Liver (tissue), 9 donors: Measurements from ENCODE around the gene CCDC6. TPM values are rescaled to one million over a fixed set of nuclear protein-coding genes. Genes with fewer than 3 reads are reported as not detected.

Source experiments
- DNase-seq: peaks from one replicate; pipeline ENCODE4 v3.0.0-alpha.2; 2017; ENCODE audit warnings: low spot score
- H3K27ac ChIP-seq, 2 donors: one replicate each; pipeline ENCODE4 v1.7.0; 2013; ENCODE audit warnings: inconsistent platforms in 2 of 2, low read length in 2 of 2, control low read depth in 1 of 2, low read depth in 1 of 2, mild to moderate bottlenecking in 1 of 2
- H3K27me3 ChIP-seq, 4 donors: one replicate each; pipeline versions ENCODE4 v1.6.1 to v1.7.0; 2013; ENCODE audit warnings: low read length in 3 of 4, inconsistent platforms in 1 of 4, mild to moderate bottlenecking in 1 of 4, moderate library complexity in 1 of 4; ENCODE audit not compliant: control insufficient read depth in 4 of 4, insufficient read depth in 4 of 4
- H3K36me3 ChIP-seq, 4 donors: one replicate each; pipeline versions ENCODE4 v1.6.1 to v1.7.0; 2013; ENCODE audit warnings: low read length in 3 of 4, mild to moderate bottlenecking in 3 of 4, low read depth in 1 of 4, moderate library complexity in 1 of 4; ENCODE audit not compliant: control insufficient read depth in 4 of 4, insufficient read depth in 3 of 4
- H3K4me1 ChIP-seq, 4 donors: one replicate each; pipeline versions ENCODE4 v1.6.1 to v1.7.0; 2013; ENCODE audit warnings: low read length in 3 of 4, mild to moderate bottlenecking in 3 of 4, moderate library complexity in 1 of 4; ENCODE audit not compliant: control insufficient read depth in 4 of 4, insufficient read depth in 4 of 4
- H3K4me3 ChIP-seq, 3 donors: one replicate each; pipeline versions ENCODE4 v1.6.1 to v1.7.0; 2013; ENCODE audit warnings: low read length in 3 of 3, control low read depth in 1 of 3, low read depth in 1 of 3, mild to moderate bottlenecking in 1 of 3
- H3K9ac ChIP-seq, 2 donors: one replicate each; pipeline ENCODE4 v1.7.0; 2013; ENCODE audit warnings: low read length in 2 of 2, mild to moderate bottlenecking in 2 of 2, moderate library complexity in 2 of 2, control low read depth in 1 of 2, low read depth in 1 of 2
- H3K9me3 ChIP-seq, 4 donors: one replicate each; pipeline versions ENCODE4 v1.6.1 to v1.7.0; 2013; ENCODE audit warnings: low read length in 3 of 4; ENCODE audit not compliant: control insufficient read depth in 4 of 4
- EGR1 ChIP-seq, 2 donors: IDR thresholded peaks; 2 replicates each; pipeline ENCODE4 v1.6.1; 2016 to 2018; ENCODE audit warnings: antibody characterized with exemption in 2 of 2, low read depth in 2 of 2
- FOXA1 ChIP-seq: IDR thresholded peaks from 2 replicates; pipeline ENCODE4 v1.6.1; 2016; ENCODE audit warnings: antibody characterized with exemption
- FOXA2 ChIP-seq: IDR thresholded peaks from 2 replicates; pipeline ENCODE4 v1.6.1; 2016; ENCODE audit warnings: antibody characterized with exemption
- GABPA ChIP-seq, 2 donors: IDR thresholded peaks in 1 of 2; conservative IDR thresholded peaks in 1 of 2; 2 replicates each; pipeline ENCODE4 v1.6.1; 2016; ENCODE audit warnings: antibody characterized with exemption in 2 of 2, mild to moderate bottlenecking in 1 of 2, moderate library complexity in 1 of 2
- HNF4A ChIP-seq, 2 donors: conservative IDR thresholded peaks; 2 replicates each; pipeline ENCODE4 v1.6.1; 2016; ENCODE audit warnings: antibody characterized with exemption in 2 of 2, mild to moderate bottlenecking in 2 of 2
- HNF4G ChIP-seq: IDR thresholded peaks from 2 replicates; pipeline ENCODE4 v1.6.1; 2016; ENCODE audit warnings: antibody characterized with exemption
- JUND ChIP-seq, 2 donors: IDR thresholded peaks; 2 replicates each; pipeline ENCODE4 v1.6.1; 2016; ENCODE audit warnings: antibody characterized with exemption in 2 of 2
- NR2F2 ChIP-seq: IDR thresholded peaks from 2 replicates; pipeline ENCODE4 v1.6.1; 2016; ENCODE audit warnings: antibody characterized with exemption
- RAD21 ChIP-seq, 2 donors: IDR thresholded peaks; 2 replicates each; pipeline ENCODE4 v1.6.1; 2016; ENCODE audit warnings: antibody characterized with exemption in 2 of 2, mild to moderate bottlenecking in 2 of 2
- REST ChIP-seq: IDR thresholded peaks from 2 replicates; pipeline ENCODE4 v1.6.1; 2016; ENCODE audit warnings: antibody characterized with exemption, mild to moderate bottlenecking
- TAF1 ChIP-seq: conservative IDR thresholded peaks from 2 replicates; pipeline ENCODE4 v1.6.1; 2016; ENCODE audit warnings: antibody characterized with exemption, mild to moderate bottlenecking
- YY1 ChIP-seq: IDR thresholded peaks from 2 replicates; pipeline ENCODE4 v1.6.1; 2016; ENCODE audit warnings: antibody characterized with exemption, mild to moderate bottlenecking
- ZBTB33 ChIP-seq: IDR thresholded peaks from 2 replicates; pipeline ENCODE4 v1.6.1; 2016; ENCODE audit warnings: antibody characterized with exemption
- WGBS: extraction: QIAGEN DNeasy Blood & Tissue Kit; methylation state at CpG from one replicate; pipeline ENCODE4 v1.1.7; 2013; 5-methylcytosine and 5-hydroxymethylcytosine counted together
- polyA plus RNA-seq, 2 donors: library from polyadenylated mRNA; stranded (reverse) in 1 of 2; unstranded in 1 of 2; fragments of 200-250 nt in 1 of 2; fragments of >200 nt in 1 of 2; fragmentation: Nextera tagmentation in 1 of 2; extraction: Ambion mirVana in 1 of 2; gene quantifications; one replicate each; pipeline versions ENCODE4 v1.2.1 to v1.2.3, GENCODE V29; 2013 to 2015
- total RNA-seq, 2 donors: library from RNA; depleted of rRNA; stranded (reverse); fragments of >200 nt; gene quantifications; one replicate each; pipeline ENCODE4 v1.2.3, GENCODE V29; 2014
- TF ChIP-seq, protein P1 (sequence below): fragments of 150-350 bp; IDR thresholded peaks from 2 replicates; pipeline ENCODE4 v1.5.1; 2017; ENCODE audit warnings: improper control_type of control experiment, low read depth, low read length; ENCODE audit not compliant: missing input control
- TF ChIP-seq, protein P2 (sequence below): IDR thresholded peaks from 2 replicates; pipeline ENCODE4 v1.6.1; 2016; ENCODE audit warnings: antibody characterized with exemption
- donor health status: healthy.
- donor health status: healthy.
- donor health status: healthy.
- donor health status: healthy.
- donor health status: healthy.

Gene CCDC6
- total and polyA plus RNA-seq, 4 donors: 4.7 to 14.3 (median 8.8) TPM

DNA sequence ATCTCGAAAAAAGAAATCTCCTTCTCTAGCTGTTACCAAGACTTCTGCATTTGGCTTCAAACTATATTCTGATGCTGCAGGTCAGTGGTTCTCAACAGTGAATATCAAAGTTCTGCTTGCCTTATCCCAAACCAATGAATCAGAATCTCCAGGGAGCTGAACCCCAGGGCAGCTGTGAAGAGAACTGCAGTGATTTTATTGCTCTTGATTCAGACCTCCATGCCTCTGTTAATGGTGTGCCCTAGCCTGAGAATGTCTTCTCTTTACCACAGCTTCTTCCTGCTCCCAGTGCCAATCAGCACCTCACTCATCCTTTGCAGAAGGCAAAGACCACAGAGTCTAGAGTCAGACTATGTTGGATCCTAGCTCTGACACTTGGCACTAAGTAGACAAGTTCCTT lies 106.9 kb downstream of the CCDC6 start:
- Histone ChIP-seq H3K27me3 (no peaks in the 10 kb centered on the region), H3K27ac (no peak overlapping the region), H3K4me3 (no peak overlapping the region), H3K9ac (no peak overlapping the region), H3K9me3 (no peaks in the 10 kb centered on the region), H3K4me1 (no peaks in the 10 kb centered on the region), H3K36me3 (peaks cover 2 to 32% (median 26%) of the 10 kb centered on the region in 4 donors)
- WGBS: 93% methylated on average over 1 of the region's 1 CpG
- TF ChIP-seq EGR1 (IDR thresholded peaks at IDR 0.05; ENCODE audit: low read depth in 2 of 2) (no peak), GABPA (IDR thresholded peaks at IDR 0.05 in 1 of 2, conservative IDR thresholded peaks at IDR 0.05 in 1 of 2) (no peak), JUND (IDR thresholded peaks at IDR 0.05) (no peak), ZBTB33 (no peak)
- TF ChIP-seq, protein P1, sequence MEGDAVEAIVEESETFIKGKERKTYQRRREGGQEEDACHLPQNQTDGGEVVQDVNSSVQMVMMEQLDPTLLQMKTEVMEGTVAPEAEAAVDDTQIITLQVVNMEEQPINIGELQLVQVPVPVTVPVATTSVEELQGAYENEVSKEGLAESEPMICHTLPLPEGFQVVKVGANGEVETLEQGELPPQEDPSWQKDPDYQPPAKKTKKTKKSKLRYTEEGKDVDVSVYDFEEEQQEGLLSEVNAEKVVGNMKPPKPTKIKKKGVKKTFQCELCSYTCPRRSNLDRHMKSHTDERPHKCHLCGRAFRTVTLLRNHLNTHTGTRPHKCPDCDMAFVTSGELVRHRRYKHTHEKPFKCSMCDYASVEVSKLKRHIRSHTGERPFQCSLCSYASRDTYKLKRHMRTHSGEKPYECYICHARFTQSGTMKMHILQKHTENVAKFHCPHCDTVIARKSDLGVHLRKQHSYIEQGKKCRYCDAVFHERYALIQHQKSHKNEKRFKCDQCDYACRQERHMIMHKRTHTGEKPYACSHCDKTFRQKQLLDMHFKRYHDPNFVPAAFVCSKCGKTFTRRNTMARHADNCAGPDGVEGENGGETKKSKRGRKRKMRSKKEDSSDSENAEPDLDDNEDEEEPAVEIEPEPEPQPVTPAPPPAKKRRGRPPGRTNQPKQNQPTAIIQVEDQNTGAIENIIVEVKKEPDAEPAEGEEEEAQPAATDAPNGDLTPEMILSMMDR: no peak
- TF ChIP-seq, protein P2, sequence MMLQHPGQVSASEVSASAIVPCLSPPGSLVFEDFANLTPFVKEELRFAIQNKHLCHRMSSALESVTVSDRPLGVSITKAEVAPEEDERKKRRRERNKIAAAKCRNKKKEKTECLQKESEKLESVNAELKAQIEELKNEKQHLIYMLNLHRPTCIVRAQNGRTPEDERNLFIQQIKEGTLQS: no peak
- no peak for DNase-seq

GRCh38 chr10:59793919-59794318 lies 112.4 kb downstream of the CCDC6 start:
- WGBS: 84% methylated on average over 2 of the region's 2 CpGs
- DNase-seq: no peak

More at GRCh38 chr10:59793919-59794318, 112.4 kb downstream of the CCDC6 start:
- H3K9ac ChIP-seq: no peak overlapping the region
- no peaks in the 10 kb centered on the region for H3K27me3 ChIP-seq
- H3K9me3 ChIP-seq: no peaks in the 10 kb centered on the region
- no peak overlapping the region for H3K27ac ChIP-seq
- TF ChIP-seq JUND (IDR thresholded peaks at IDR 0.05) (no peak), ZBTB33 (no peak), TAF1 (no peak), FOXA1 (no peak), NR2F2 (no peak), FOXA2 (no peak), HNF4G (no peak), YY1 (no peak), RAD21 (IDR thresholded peaks at IDR 0.05) (no peak), REST (no peak), HNF4A (conservative IDR thresholded peaks at IDR 0.05) (no peak)
- TF ChIP-seq, protein P2: no peak
- no peak overlapping the region for H3K4me3 ChIP-seq
- H3K4me1 ChIP-seq: no peaks in the 10 kb centered on the region
- peaks cover 2 to 30% (median 29%) of the 10 kb centered on the region in 4 donors for H3K36me3 ChIP-seq
